H9 (cell line): ENCODE data around the gene SNX25. TPM values are rescaled to one million over a fixed set of nuclear protein-coding genes. Genes with fewer than 3 reads are reported as not detected.
A peak's percentile ranks its signal among the peaks of the same experiment; 100 is the strongest.

Source experiments
- DNase-seq: peaks from one replicate; pipeline ENCODE4 v3.0.0-alpha.2; 2017
- H2AFZ ChIP-seq: one replicate; pipeline ENCODE4 v1.6.1; 2013; ENCODE audit warnings: mild to moderate bottlenecking, low read length, control low read depth, moderate library complexity
- H2AK5ac ChIP-seq: 2 replicates; pipeline ENCODE4 v1.6.1; 2013; ENCODE audit warnings: low read length, control low read depth, mixed read lengths; ENCODE audit not compliant: insufficient read length
- H2BK120ac ChIP-seq: one replicate; pipeline ENCODE4 v1.6.1; 2013; ENCODE audit warnings: low read depth, mild to moderate bottlenecking, low read length, control low read depth, inconsistent platforms; ENCODE audit not compliant: poor library complexity, severe bottlenecking
- H2BK12ac ChIP-seq: 2 replicates; pipeline ENCODE4 v1.6.1; 2013; ENCODE audit warnings: low read length, control low read depth, mixed read lengths, low read depth; ENCODE audit not compliant: insufficient read length
- H2BK15ac ChIP-seq: 2 replicates; pipeline ENCODE4 v1.6.1; 2013; ENCODE audit warnings: low read depth, low read length, control low read depth
- H2BK20ac ChIP-seq: one replicate; pipeline ENCODE4 v1.6.1; 2013; ENCODE audit warnings: low read depth, mild to moderate bottlenecking, low read length, control low read depth, inconsistent platforms; ENCODE audit not compliant: poor library complexity, severe bottlenecking
- H2BK5ac ChIP-seq: 2 replicates; pipeline ENCODE4 v1.6.1; 2013; ENCODE audit warnings: low read length, control low read depth, mixed read lengths; ENCODE audit not compliant: insufficient read length
- H3K14ac ChIP-seq: 2 replicates; pipeline ENCODE4 v1.6.1; 2013; ENCODE audit warnings: low read length, control low read depth; ENCODE audit not compliant: insufficient read depth
- H3K18ac ChIP-seq: 2 replicates; pipeline ENCODE4 v1.6.1; 2013; ENCODE audit warnings: low read depth, mild to moderate bottlenecking, mixed read lengths, low read length, control low read depth; ENCODE audit not compliant: insufficient read length
- H3K23ac ChIP-seq: 2 replicates; pipeline ENCODE4 v1.6.1; 2013; ENCODE audit warnings: low read length, control low read depth, mixed read lengths, low read depth; ENCODE audit not compliant: insufficient read length
- H3K23me2 ChIP-seq: 2 replicates; pipeline ENCODE4 v1.6.1; 2013; ENCODE audit warnings: low read depth, mild to moderate bottlenecking, mixed read lengths, low read length, control low read depth; ENCODE audit not compliant: insufficient read length, poor library complexity, severe bottlenecking
- H3K27ac ChIP-seq: 2 replicates; pipeline ENCODE4 v1.5.1; 2013; ENCODE audit warnings: low read length, control low read depth, mixed read lengths, low read depth; ENCODE audit not compliant: insufficient read length
- H3K27me3 ChIP-seq: 2 replicates; pipeline ENCODE4 v1.6.1; 2013; ENCODE audit warnings: low read length, control low read depth, inconsistent platforms; ENCODE audit not compliant: insufficient read depth
- H3K4ac ChIP-seq: 2 replicates; pipeline ENCODE4 v1.6.1; 2013; ENCODE audit warnings: low read depth, mild to moderate bottlenecking, control low read depth, inconsistent platforms, low read length, moderate library complexity
- H3K4me1 ChIP-seq: 2 replicates; pipeline ENCODE4 v1.6.1; 2013; ENCODE audit warnings: low read length, control low read depth, inconsistent platforms; ENCODE audit not compliant: insufficient read depth
- H3K4me2 ChIP-seq: 2 replicates; pipeline ENCODE4 v1.6.1; 2013; ENCODE audit warnings: low read length, control low read depth, mixed read lengths; ENCODE audit not compliant: insufficient read length, insufficient read depth
- H3K56ac ChIP-seq: 2 replicates; pipeline ENCODE4 v1.6.1; 2013; ENCODE audit warnings: low read depth, mild to moderate bottlenecking, mixed read lengths, low read length, control low read depth; ENCODE audit not compliant: insufficient read length
- H3K79me1 ChIP-seq: 2 replicates; pipeline ENCODE4 v1.6.1; 2013; ENCODE audit warnings: low read depth, mild to moderate bottlenecking, moderate library complexity, low read length, control low read depth, inconsistent platforms; ENCODE audit not compliant: insufficient read depth, poor library complexity, severe bottlenecking
- H3K79me2 ChIP-seq: 2 replicates; pipeline ENCODE4 v1.6.1; 2013; ENCODE audit warnings: low read length, control low read depth, inconsistent platforms; ENCODE audit not compliant: insufficient read depth
- H3K9ac ChIP-seq: 2 replicates; pipeline ENCODE4 v1.6.1; 2013; ENCODE audit warnings: low read length, control low read depth, mixed read lengths; ENCODE audit not compliant: insufficient read length; ENCODE audit errors: extremely low read depth
- H3K9me3 ChIP-seq: one replicate; pipeline ENCODE4 v1.6.1; 2013; ENCODE audit warnings: low read depth, low read length, inconsistent platforms; ENCODE audit not compliant: control insufficient read depth
- H3T11ph ChIP-seq: one replicate; pipeline ENCODE4 v1.6.1; 2013; ENCODE audit warnings: mild to moderate bottlenecking, low read length, control low read depth, inconsistent platforms
- H4K20me1 ChIP-seq: one replicate; pipeline ENCODE4 v1.6.1; 2013; ENCODE audit not compliant: control insufficient read depth, insufficient read length, insufficient read depth
- H4K5ac ChIP-seq: 2 replicates; pipeline ENCODE4 v1.6.1; 2013; ENCODE audit warnings: low read depth, mild to moderate bottlenecking, mixed read lengths, low read length, control low read depth; ENCODE audit not compliant: insufficient read length
- H4K8ac ChIP-seq: replicated peaks from 2 replicates; pipeline ENCODE4 v1.6.1; 2013; ENCODE audit warnings: low read length, control low read depth, mixed read lengths, low read depth; ENCODE audit not compliant: insufficient read length
- H4K91ac ChIP-seq: 2 replicates; pipeline ENCODE4 v1.6.1; 2013; ENCODE audit warnings: low read depth, mild to moderate bottlenecking, moderate library complexity, mixed read lengths, low read length, control low read depth; ENCODE audit not compliant: insufficient read length
- H3K27ac Mint-ChIP-seq, 3 experiments: 2 replicates in 2 of 3; 3 replicates in 1 of 3; pipeline ENCODE4 v1.8.0; 2020 to 2021; ENCODE audit warnings: mixed read lengths in 3 of 3, mild to moderate bottlenecking in 1 of 3, moderate library complexity in 1 of 3
- H3K27me3 Mint-ChIP-seq: 2 replicates; pipeline ENCODE4 v1.8.0; 2021; ENCODE audit warnings: low read depth, mild to moderate bottlenecking, moderate library complexity, mixed read lengths
- H3K36me3 Mint-ChIP-seq, 3 experiments: 2 replicates in 2 of 3; 3 replicates in 1 of 3; pipeline ENCODE4 v1.8.0; 2020 to 2021; ENCODE audit warnings: low read depth in 3 of 3, mixed read lengths in 3 of 3; ENCODE audit not compliant: insufficient read depth in 1 of 3
- H3K4me1 Mint-ChIP-seq, 2 experiments: 2 replicates each; pipeline ENCODE4 v1.8.0; 2020; ENCODE audit warnings: mixed read lengths in 2 of 2
- H3K4me3 Mint-ChIP-seq, 2 experiments: 2 replicates in 1 of 2; 3 replicates in 1 of 2; pipeline ENCODE4 v1.8.0; 2020 to 2021; ENCODE audit warnings: mild to moderate bottlenecking in 2 of 2, mixed read lengths in 2 of 2, moderate library complexity in 1 of 2
- H3K9me3 Mint-ChIP-seq, 2 experiments: 2 replicates in 1 of 2; 3 replicates in 1 of 2; pipeline ENCODE4 v1.8.0; 2020; ENCODE audit warnings: mild to moderate bottlenecking in 2 of 2, mixed read lengths in 2 of 2, moderate library complexity in 1 of 2
- WGBS: extraction: QIAGEN DNeasy Blood & Tissue Kit; methylation state at CpG from one replicate; pipeline ENCODE4 v1.1.7; 2013; ENCODE audit warnings: missing lambda C conversion rate, low lambda C conversion rate, mixed read lengths; ENCODE audit not compliant: insufficient read length; ENCODE audit errors: extremely low coverage; 5-methylcytosine and 5-hydroxymethylcytosine counted together
- total RNA-seq: library from RNA; stranded (reverse); gene quantifications from 2 replicates; pipeline ENCODE4 v1.2.1, GENCODE V29; 2021
- TF ChIP-seq, protein P1 (sequence below): fragments of 200-600 bp; sonication (generic); conservative IDR thresholded peaks from 3 replicates; pipeline ENCODE4 v1.8.0; 2021; ENCODE audit warnings: antibody characterized with exemption, mild to moderate bottlenecking

The SNX25 gene
- total RNA-seq, 1 experiment from 2014 or later = 28.2 TPM

GRCh38 chr4:185351691-185352090 is 142.3 kb downstream of the SNX25 start:
- Histone ChIP-seq H3K79me1 (no peaks in the 10 kb centered on the region), H3K27me3 (no peaks in the 10 kb centered on the region), H3K56ac (no peak overlapping the region), H3K27ac (no peak overlapping the region), H3K23me2 (no peaks in the 10 kb centered on the region), H3K4ac (no peak overlapping the region), H4K5ac (no peak overlapping the region), H4K20me1 (no peaks in the 10 kb centered on the region), H4K8ac (no peak overlapping the region), H3K4me2 (no peak overlapping the region), H2AK5ac (no peak overlapping the region), H2BK12ac (no peak overlapping the region), H3K79me2 (no peaks in the 10 kb centered on the region), H2BK20ac (no peak overlapping the region), H3K23ac (no peak overlapping the region), H2BK120ac (no peak overlapping the region), H3K18ac (no peak overlapping the region), H2AFZ (no peak overlapping the region), H3T11ph (no peak overlapping the region), H2BK5ac (no peak overlapping the region), H4K91ac (no peak overlapping the region), H2BK15ac (no peak overlapping the region), H3K4me1 (no peaks in the 10 kb centered on the region), H3K9me3 (no peaks in the 10 kb centered on the region), H3K14ac (no peak overlapping the region), H3K9ac (no peak overlapping the region)
- no CpG with 5 or more reads among the region's 13 CpGs for WGBS
- Mint-ChIP-seq H3K9me3 (peaks cover 0 to 3% of the 10 kb centered on the region in 2 experiments; a peak in 1 of 5 replicates), H3K36me3 (peaks cover 17 to 70% (median 53%) of the 10 kb centered on the region in 3 experiments), H3K27me3 (no peaks in the 10 kb centered on the region), H3K4me3 (no peak overlapping the region), H3K4me1 (peaks cover 17 to 34% of the 10 kb centered on the region in 2 experiments), H3K27ac (peak overlapping the region; percentile 20 to 49 (median 41); a peak in 3 of 7 replicates)
- TF ChIP-seq, protein P1, sequence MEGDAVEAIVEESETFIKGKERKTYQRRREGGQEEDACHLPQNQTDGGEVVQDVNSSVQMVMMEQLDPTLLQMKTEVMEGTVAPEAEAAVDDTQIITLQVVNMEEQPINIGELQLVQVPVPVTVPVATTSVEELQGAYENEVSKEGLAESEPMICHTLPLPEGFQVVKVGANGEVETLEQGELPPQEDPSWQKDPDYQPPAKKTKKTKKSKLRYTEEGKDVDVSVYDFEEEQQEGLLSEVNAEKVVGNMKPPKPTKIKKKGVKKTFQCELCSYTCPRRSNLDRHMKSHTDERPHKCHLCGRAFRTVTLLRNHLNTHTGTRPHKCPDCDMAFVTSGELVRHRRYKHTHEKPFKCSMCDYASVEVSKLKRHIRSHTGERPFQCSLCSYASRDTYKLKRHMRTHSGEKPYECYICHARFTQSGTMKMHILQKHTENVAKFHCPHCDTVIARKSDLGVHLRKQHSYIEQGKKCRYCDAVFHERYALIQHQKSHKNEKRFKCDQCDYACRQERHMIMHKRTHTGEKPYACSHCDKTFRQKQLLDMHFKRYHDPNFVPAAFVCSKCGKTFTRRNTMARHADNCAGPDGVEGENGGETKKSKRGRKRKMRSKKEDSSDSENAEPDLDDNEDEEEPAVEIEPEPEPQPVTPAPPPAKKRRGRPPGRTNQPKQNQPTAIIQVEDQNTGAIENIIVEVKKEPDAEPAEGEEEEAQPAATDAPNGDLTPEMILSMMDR = no peak
- no peak for DNase-seq
